Endothelial cell (in vitro differentiated cells): ENCODE results near the gene COL5A1. TPM values are rescaled to one million over a fixed set of nuclear protein-coding genes. Genes with fewer than 3 reads are reported as not detected.

ENCODE experiments used
- DNase-seq: peaks from one replicate; pipeline ENCODE4 v3.0.0; 2021; ENCODE audit warnings: low spot score
- H3K27ac Mint-ChIP-seq: one replicate; pipeline ENCODE4 v1.8.0; 2021; ENCODE audit warnings: mixed read lengths, inconsistent platforms; ENCODE audit not compliant: unreplicated experiment
- H3K27me3 Mint-ChIP-seq: one replicate; pipeline ENCODE4 v1.8.0; 2021; ENCODE audit warnings: mild to moderate bottlenecking, moderate library complexity, mixed read lengths, inconsistent platforms; ENCODE audit not compliant: unreplicated experiment
- H3K36me3 Mint-ChIP-seq: one replicate; pipeline ENCODE4 v1.8.0; 2021; ENCODE audit warnings: mild to moderate bottlenecking, low read depth, mixed read lengths, inconsistent platforms; ENCODE audit not compliant: unreplicated experiment
- H3K4me1 Mint-ChIP-seq: one replicate; pipeline ENCODE4 v1.8.0; 2021; ENCODE audit warnings: mild to moderate bottlenecking, mixed read lengths, inconsistent platforms; ENCODE audit not compliant: unreplicated experiment
- H3K4me3 Mint-ChIP-seq: one replicate; pipeline ENCODE4 v1.8.0; 2021; ENCODE audit warnings: mild to moderate bottlenecking, mixed read lengths, inconsistent platforms; ENCODE audit not compliant: unreplicated experiment
- H3K9me3 Mint-ChIP-seq: one replicate; pipeline ENCODE4 v1.8.0; 2021; ENCODE audit warnings: mixed read lengths, inconsistent platforms; ENCODE audit not compliant: unreplicated experiment
- total RNA-seq: library from RNA; stranded (reverse); fragmentation: NEBNext Ultra II Directional; extraction: Animal tissue kit (Norgen Biotek cat#: 25700); gene quantifications from one replicate; pipeline ENCODE4 v1.2.1, GENCODE V29; 2021; ENCODE audit not compliant: unreplicated experiment
- TF ChIP-seq, protein P1 (sequence below): fragments of 200-600 bp; sonication (generic); IDR thresholded peaks from one replicate; pipeline ENCODE4 v1.5.0; 2021; ENCODE audit warnings: antibody characterized with exemption; ENCODE audit not compliant: unreplicated experiment

Gene COL5A1
- total RNA-seq, 1 donor from 2014 or later: 24.3 TPM

DNA sequence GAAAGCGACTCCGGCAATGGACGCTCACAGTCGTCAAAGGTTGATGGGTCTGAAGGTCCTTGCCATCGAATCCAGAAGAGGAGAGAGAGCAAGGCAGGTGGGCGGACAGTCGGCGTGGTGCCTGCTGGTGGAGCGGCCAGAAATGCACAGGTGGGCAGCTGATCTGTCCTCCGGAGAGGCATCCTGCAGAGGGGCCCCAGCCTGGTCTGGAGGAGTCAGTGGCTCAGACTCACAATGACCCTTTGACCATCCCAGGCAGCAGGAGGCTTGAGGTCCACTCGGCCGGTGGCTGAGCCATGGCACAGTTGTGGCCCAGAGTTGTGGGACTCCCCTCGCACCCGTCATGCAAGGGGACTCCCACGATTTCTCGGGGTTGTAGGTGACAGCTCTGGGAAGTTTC, 204.6 kb downstream of the COL5A1 start:
- TF ChIP-seq, protein P1, sequence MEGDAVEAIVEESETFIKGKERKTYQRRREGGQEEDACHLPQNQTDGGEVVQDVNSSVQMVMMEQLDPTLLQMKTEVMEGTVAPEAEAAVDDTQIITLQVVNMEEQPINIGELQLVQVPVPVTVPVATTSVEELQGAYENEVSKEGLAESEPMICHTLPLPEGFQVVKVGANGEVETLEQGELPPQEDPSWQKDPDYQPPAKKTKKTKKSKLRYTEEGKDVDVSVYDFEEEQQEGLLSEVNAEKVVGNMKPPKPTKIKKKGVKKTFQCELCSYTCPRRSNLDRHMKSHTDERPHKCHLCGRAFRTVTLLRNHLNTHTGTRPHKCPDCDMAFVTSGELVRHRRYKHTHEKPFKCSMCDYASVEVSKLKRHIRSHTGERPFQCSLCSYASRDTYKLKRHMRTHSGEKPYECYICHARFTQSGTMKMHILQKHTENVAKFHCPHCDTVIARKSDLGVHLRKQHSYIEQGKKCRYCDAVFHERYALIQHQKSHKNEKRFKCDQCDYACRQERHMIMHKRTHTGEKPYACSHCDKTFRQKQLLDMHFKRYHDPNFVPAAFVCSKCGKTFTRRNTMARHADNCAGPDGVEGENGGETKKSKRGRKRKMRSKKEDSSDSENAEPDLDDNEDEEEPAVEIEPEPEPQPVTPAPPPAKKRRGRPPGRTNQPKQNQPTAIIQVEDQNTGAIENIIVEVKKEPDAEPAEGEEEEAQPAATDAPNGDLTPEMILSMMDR: no peak
- no peak for DNase-seq
- Mint-ChIP-seq H3K4me3 (no peak overlapping the region), H3K27ac (no peak overlapping the region), H3K27me3 (peaks cover 1% of the 10 kb centered on the region), H3K4me1 (no peaks in the 10 kb centered on the region), H3K36me3 (no peaks in the 10 kb centered on the region), H3K9me3 (no peaks in the 10 kb centered on the region)

DNA sequence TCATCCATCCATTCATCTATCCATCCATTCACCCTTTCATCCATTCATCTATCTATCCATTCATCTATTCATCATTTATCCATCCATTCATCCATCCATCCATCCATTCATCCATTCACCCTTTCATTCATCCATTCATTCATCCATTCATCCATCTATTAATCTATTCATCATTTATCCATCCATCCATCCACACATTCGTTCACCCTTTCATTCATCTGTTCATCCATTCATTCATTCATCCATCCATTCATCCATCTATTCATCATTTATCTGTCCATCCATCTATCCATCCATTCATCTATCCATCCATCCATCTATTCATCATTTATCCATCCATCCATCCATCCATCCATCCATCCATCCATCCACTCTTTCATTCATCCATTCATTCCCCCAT, 205.1 kb downstream of the COL5A1 start:
- Mint-ChIP-seq H3K27ac (no peak overlapping the region), H3K4me1 (no peaks in the 10 kb centered on the region), H3K9me3 (no peaks in the 10 kb centered on the region), H3K4me3 (no peak overlapping the region), H3K36me3 (no peaks in the 10 kb centered on the region), H3K27me3 (peaks cover 1% of the 10 kb centered on the region)
- no peak for DNase-seq
- TF ChIP-seq, protein P1: no peak

DNA sequence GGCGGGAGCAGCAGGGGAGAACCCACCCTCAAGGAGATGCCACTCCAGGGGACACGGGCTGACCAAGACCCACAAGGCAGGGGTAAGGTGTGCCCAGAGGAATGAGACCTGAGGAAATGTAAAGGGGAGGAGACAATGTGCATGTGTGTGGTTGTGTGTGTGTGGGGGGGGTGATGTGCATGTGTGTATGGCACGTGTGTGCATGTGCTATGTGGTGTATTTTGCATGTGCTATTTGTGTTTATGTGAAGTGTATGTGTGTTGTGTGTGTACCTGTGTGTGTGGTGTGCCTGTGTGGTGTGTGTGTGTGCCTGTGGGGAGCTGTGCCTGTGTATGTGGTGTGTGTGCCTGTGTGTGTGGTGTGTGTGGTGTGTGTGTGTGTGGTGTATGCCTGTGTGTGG, 205.5 kb downstream of the COL5A1 start:
- H3K4me3 Mint-ChIP-seq: no peak overlapping the region
- H3K9me3 Mint-ChIP-seq: no peaks in the 10 kb centered on the region
- no peaks in the 10 kb centered on the region for H3K4me1 Mint-ChIP-seq

DNA sequence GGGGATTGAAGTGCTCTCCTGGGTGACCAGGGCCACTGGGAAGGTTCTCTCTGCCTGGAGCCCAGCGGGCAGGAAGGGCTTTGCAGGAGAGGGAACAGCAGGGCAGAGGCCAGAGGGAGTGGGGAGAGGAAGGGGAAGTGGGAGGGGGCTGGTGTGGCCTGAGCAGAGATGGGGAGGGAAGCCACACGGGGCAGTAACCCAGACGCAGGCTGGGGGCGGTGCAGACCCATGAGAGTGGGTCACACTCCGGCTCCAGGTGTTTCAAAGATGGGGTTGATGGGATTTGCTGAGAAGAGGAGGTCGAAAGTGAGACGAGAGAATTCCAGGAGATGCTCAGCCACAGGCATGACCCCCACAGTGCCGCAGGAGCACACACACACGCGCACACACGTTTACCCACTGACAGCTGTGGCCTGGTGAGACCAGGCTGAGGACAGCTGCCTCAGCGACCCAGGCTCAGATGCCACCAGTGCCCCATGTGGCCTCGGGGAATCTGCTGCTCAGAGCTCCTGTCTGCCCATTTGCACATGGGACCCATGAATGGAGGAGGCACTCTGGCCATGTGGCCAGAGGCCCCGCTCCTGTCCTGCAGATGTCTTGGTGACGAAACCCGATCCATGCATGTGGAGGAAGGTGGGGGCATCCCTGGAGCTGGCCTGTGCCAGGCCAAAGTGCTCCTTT, 206.3 kb downstream of the COL5A1 start:
- H3K27me3 Mint-ChIP-seq: peaks cover 1% of the 10 kb centered on the region
- no peak overlapping the region for H3K4me3 Mint-ChIP-seq
- TF ChIP-seq, protein P1: no peak
- H3K36me3 Mint-ChIP-seq: no peaks in the 10 kb centered on the region
- DNase-seq: no peak
- no peaks in the 10 kb centered on the region for H3K4me1 Mint-ChIP-seq
- no peak overlapping the region for H3K27ac Mint-ChIP-seq
- H3K9me3 Mint-ChIP-seq: no peaks in the 10 kb centered on the region

More for the DNA sequence above, 205.5 kb downstream of the COL5A1 start:
- Mint-ChIP-seq H3K36me3 (no peaks in the 10 kb centered on the region), H3K27ac (no peak overlapping the region), H3K27me3 (peaks cover 1% of the 10 kb centered on the region)
- TF ChIP-seq, protein P1: no peak
- DNase-seq: no peak

DNA sequence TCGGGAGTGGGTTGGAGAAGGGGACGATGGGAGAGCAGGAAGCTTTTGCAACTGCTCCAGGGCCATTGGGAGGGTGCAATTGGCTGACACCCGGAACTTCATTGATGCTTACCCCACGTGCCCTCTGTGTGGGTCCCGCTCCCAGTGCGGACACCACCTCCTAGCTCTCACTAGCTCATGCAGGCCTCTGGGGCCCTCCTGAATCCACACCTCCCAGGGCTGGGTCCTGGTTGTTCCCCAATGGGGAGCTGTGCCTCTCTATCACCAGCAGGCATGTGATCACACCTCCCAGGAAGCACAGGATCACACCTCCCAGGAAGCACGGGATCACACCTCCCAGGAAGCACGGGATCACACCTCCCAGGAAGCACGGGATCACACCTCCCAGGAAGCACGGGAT, 206.9 kb downstream of the COL5A1 start:
- TF ChIP-seq, protein P1: no peak
- peaks cover 1% of the 10 kb centered on the region for H3K27me3 Mint-ChIP-seq
- H3K27ac Mint-ChIP-seq: no peak overlapping the region
- no peak overlapping the region for H3K4me3 Mint-ChIP-seq
- H3K36me3 Mint-ChIP-seq: no peaks in the 10 kb centered on the region
- no peaks in the 10 kb centered on the region for H3K9me3 Mint-ChIP-seq
- no peaks in the 10 kb centered on the region for H3K4me1 Mint-ChIP-seq
- DNase-seq: no peak
